Keratinocyte (primary cell): ENCODE data around the gene HSH2D. TPM values are rescaled to one million over a fixed set of nuclear protein-coding genes. Genes with fewer than 3 reads are reported as not detected.

Source experiments
- DNase-seq: peaks from one replicate; pipeline ENCODE4 v3.0.0-alpha.2; 2011; ENCODE audit warnings: low read depth, missing footprints, low spot score
- FAIRE-seq: peaks from 2 replicates; lab custom pipeline; 2011; peaks lifted over from hg19 to GRCh38; lab: Jason Lieb, UNC
- H2AFZ ChIP-seq: 2 replicates; pipeline ENCODE4 v1.6.0; 2012; ENCODE audit warnings: low read length, control low read depth, inconsistent platforms; ENCODE audit not compliant: control insufficient read depth
- H3K27ac ChIP-seq: 2 replicates; pipeline ENCODE4 v1.5.1; 2011; ENCODE audit warnings: low read length; ENCODE audit not compliant: control insufficient read depth, insufficient read depth
- H3K27me3 ChIP-seq: 3 replicates; pipeline ENCODE4 v1.6.0; 2011; ENCODE audit warnings: low read length; ENCODE audit not compliant: control insufficient read depth, insufficient read depth; ENCODE audit errors: extremely low read depth
- H3K36me3 ChIP-seq, 2 experiments: 2 replicates in 1 of 2; 3 replicates in 1 of 2; pipeline ENCODE4 v1.5.1; 2011; ENCODE audit warnings: low read length in 2 of 2, mild to moderate bottlenecking in 1 of 2; ENCODE audit not compliant: control insufficient read depth in 2 of 2, insufficient read depth in 2 of 2; ENCODE audit errors: extremely low read depth in 1 of 2
- H3K4me1 ChIP-seq: 3 replicates; pipeline ENCODE4 v1.5.1; 2011; ENCODE audit warnings: low read length; ENCODE audit not compliant: control insufficient read depth, insufficient read depth; ENCODE audit errors: extremely low read depth
- H3K4me2 ChIP-seq: 3 replicates; pipeline ENCODE4 v1.6.0; 2011; ENCODE audit warnings: low read depth, low read length; ENCODE audit not compliant: control insufficient read depth, insufficient read depth; ENCODE audit errors: extremely low read depth
- H3K4me3 ChIP-seq, 3 experiments: fragments of 200-600 bp in 1 of 3; sonication (generic) in 1 of 3; 2 replicates in 2 of 3; 3 replicates in 1 of 3; pipeline ENCODE4 v1.5.1; 2011 to 2016; ENCODE audit warnings: low read length in 3 of 3, mild to moderate bottlenecking in 3 of 3, control low read depth in 2 of 3, inconsistent platforms in 1 of 3, low read depth in 1 of 3, mixed read lengths in 1 of 3, mixed run types in 1 of 3, moderate library complexity in 1 of 3; ENCODE audit not compliant: control insufficient read depth in 2 of 3, insufficient read depth in 2 of 3; ENCODE audit errors: extremely low read depth in 1 of 3
- H3K79me2 ChIP-seq: 2 replicates; pipeline ENCODE4 v1.6.0; 2012; ENCODE audit warnings: low read length; ENCODE audit not compliant: control insufficient read depth, insufficient read depth
- H3K9ac ChIP-seq: 3 replicates; pipeline ENCODE4 v1.6.0; 2011; ENCODE audit warnings: low read length; ENCODE audit not compliant: control insufficient read depth, insufficient read depth; ENCODE audit errors: extremely low read depth
- H3K9me1 ChIP-seq: 3 replicates; pipeline ENCODE4 v1.6.0; 2011; ENCODE audit warnings: low read length; ENCODE audit not compliant: control insufficient read depth, insufficient read depth; ENCODE audit errors: extremely low read depth
- H3K9me3 ChIP-seq: 2 replicates; pipeline ENCODE4 v1.5.1; 2012; ENCODE audit warnings: low read depth, low read length; ENCODE audit not compliant: control insufficient read depth
- H4K20me1 ChIP-seq: 3 replicates; pipeline ENCODE4 v1.6.0; 2011; ENCODE audit warnings: low read length; ENCODE audit not compliant: control insufficient read depth, insufficient read depth; ENCODE audit errors: extremely low read depth
- CTCF ChIP-seq, 3 experiments: IDR thresholded peaks in 1 of 3; conservative IDR thresholded peaks in 1 of 3; optimal IDR thresholded peaks in 1 of 3; 2 replicates in 2 of 3; 3 replicates in 1 of 3; pipeline versions ENCODE3 to v1.5.1; 2011; ENCODE audit warnings: low read length in 3 of 3, mild to moderate bottlenecking in 3 of 3, moderate library complexity in 2 of 3, control low read depth in 1 of 3, inconsistent platforms in 1 of 3; ENCODE audit not compliant: insufficient read depth in 2 of 3; ENCODE audit errors: extremely low read depth in 1 of 3
- EZH2 ChIP-seq: IDR thresholded peaks from one replicate; pipeline ENCODE4 v1.6.1; 2012; ENCODE audit warnings: inconsistent platforms, mild to moderate bottlenecking, low read length, moderate library complexity
- dilution Hi-C: fragments of 300-500 bp; cut with MboI; formaldehyde crosslinking; loops from one replicate; pipeline ENCODE4 v1.7.0; 2020; ENCODE audit warnings: low sequenced_read_pairs; ENCODE audit not compliant: extremely low pct_ligation_motif_present
- polyA plus RNA-seq, 5 experiments: library from polyadenylated mRNA; depleted of rRNA in 3 of 5; stranded (reverse) in 3 of 5; stranded (forward) in 1 of 5; unstranded in 1 of 5; fragments of >200 nt; gene quantifications; 1 replicate in 1 of 5; 2 replicates in 3 of 5; 3 replicates in 1 of 5; pipeline versions ENCODE4 v1.2.1 to v1.2.3, GENCODE V29; 2011 to 2012; ENCODE audit warnings: missing spikeins in 2 of 5, low read depth in 1 of 5, low replicate concordance in 1 of 5

The HSH2D gene
- polyA plus RNA-seq, 1 donor (not counting 4 experiments of a cell fraction or from before 2014, with no cell fraction given), result 1.1 TPM

DNA sequence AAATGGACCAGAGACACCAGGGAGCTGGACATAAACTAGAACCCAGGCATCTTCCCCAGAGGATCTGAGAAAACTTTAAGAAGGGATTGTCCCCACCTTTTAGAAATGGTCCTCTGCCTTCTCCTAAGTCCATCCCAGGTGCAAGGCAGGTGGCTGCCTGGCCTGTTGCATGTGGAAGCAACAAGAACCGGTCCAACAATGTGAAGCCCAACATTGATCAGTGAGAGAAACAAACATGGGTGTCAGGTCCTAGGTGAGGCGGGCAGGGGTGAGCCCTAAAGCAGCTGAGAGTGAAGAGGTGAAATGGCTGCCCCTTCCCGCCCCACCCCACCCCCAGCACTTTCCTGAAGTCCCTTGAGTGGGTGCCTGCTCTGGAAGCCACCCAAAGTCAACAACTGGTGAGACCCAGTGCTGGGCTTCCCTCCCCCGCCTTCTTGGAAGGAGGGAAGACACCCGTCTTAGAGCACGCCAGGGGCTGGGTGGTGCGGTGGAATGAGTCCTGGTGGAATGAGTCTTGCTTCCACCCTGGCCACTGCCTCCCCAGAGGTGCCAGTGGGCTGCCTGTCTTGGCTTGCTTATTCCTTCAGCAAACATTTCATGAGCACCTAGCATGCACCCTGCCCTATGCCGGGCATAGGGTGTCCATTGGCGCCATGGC, 55.9 kb downstream of the HSH2D start:
- peaks cover 24% of the 10 kb centered on the region for H3K4me1 ChIP-seq
- H3K4me2 ChIP-seq, result peak overlapping the region; percentile 59
- no peak for FAIRE-seq
- H2AFZ ChIP-seq, result no peak overlapping the region
- no peak for DNase-seq
- peak overlapping the region in 1 of 3 experiments; percentile 9 for H3K4me3 ChIP-seq
- H3K36me3 ChIP-seq, result peaks cover 15 to 20% of the 10 kb centered on the region in 2 experiments
- peaks cover 39% of the 10 kb centered on the region for H3K79me2 ChIP-seq
- dilution Hi-C loops, result no loop called here
- peaks cover 2% of the 10 kb centered on the region for H4K20me1 ChIP-seq
- TF ChIP-seq EZH2, result no peak
- no peak for TF ChIP-seq CTCF (optimal IDR thresholded peaks at IDR 0.05 in 1 of 3, IDR thresholded peaks at IDR 0.05 in 1 of 3, conservative IDR thresholded peaks at IDR 0.05 in 1 of 3; ENCODE audit: extremely low read depth in 1 of 3, insufficient read depth in 2 of 3, low read length in 3 of 3)
- peaks cover 3% of the 10 kb centered on the region for H3K9me1 ChIP-seq
- no peaks in the 10 kb centered on the region for H3K9me3 ChIP-seq
- no peak overlapping the region for H3K9ac ChIP-seq
- H3K27me3 ChIP-seq, result no peaks in the 10 kb centered on the region
- no peak overlapping the region for H3K27ac ChIP-seq

DNA sequence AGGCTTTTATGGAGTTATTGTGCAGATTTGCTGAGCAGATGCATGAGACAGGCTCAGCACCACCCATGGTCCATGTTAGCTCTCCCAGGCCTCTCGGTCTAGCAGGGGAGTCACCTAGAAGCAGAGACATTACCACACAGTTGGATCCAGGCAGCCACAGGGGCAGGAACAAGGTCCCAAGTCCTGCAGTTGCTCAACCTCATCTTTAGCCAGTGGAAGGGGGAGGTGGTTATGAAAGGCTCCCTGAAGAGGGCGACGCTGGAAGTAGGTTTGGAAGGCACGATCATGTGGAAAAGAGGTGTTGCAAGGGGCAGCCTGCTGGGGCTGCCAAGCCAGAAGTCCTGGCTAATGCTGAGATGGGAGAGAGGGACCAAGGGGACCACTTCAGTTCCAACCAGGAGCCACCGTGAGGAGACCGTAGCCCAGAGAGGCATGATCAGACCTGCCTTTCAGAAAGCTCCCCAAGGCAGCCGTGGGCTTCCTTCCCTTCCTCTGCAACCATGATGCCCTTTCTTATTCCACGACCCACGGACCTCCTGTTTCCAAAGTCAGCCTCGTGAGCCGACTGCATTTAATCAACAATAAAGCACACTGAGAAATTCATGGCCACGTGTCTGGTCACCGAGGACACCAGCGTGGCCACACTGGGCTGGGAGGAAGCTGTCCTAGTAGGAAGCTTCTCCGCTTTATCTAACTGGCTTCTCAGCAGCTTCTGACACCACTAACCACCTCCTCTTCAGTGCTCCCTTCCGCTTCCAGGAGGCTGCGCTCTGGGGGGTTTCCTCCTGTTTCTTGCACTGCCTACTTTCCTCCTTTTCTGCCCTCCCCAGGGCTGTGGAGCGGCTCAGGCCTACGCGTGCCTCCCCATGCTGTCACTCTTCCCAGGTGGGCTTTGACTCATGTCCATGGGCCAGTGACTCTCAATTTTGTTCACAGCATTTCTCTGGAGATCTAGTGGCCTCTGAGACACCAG, 56.8 kb downstream of the HSH2D start:
- H3K9me3 ChIP-seq, result no peaks in the 10 kb centered on the region
- H3K9me1 ChIP-seq, result peaks cover 3% of the 10 kb centered on the region
- no peak overlapping the region for H3K4me3 ChIP-seq
- no peak for FAIRE-seq
- peaks cover 2% of the 10 kb centered on the region for H4K20me1 ChIP-seq
- no peak overlapping the region for H3K9ac ChIP-seq
- no peak overlapping the region for H3K27ac ChIP-seq
- no peak overlapping the region for H3K4me2 ChIP-seq
- DNase-seq, result no peak
- peaks cover 39% of the 10 kb centered on the region for H3K79me2 ChIP-seq
- H3K36me3 ChIP-seq, result peaks cover 15 to 20% of the 10 kb centered on the region in 2 experiments
- H3K27me3 ChIP-seq, result no peaks in the 10 kb centered on the region
- dilution Hi-C loops, result loop anchor here (25.0 kb wide), 1 partner anchor 162 kb away; no protein-coding TSS in a partner anchor
- H2AFZ ChIP-seq, result no peak overlapping the region
- TF ChIP-seq EZH2, result no peak
- no peak for TF ChIP-seq CTCF (optimal IDR thresholded peaks at IDR 0.05 in 1 of 3, IDR thresholded peaks at IDR 0.05 in 1 of 3, conservative IDR thresholded peaks at IDR 0.05 in 1 of 3; ENCODE audit: extremely low read depth in 1 of 3, insufficient read depth in 2 of 3, low read length in 3 of 3)
- H3K4me1 ChIP-seq, result peaks cover 24% of the 10 kb centered on the region
